GM18508 (cell line): ENCODE results near the gene RRP9.

ENCODE experiments used
- ATAC-seq: cut with Tn5 transposase; IDR thresholded peaks from one replicate; pipeline ENCODE4 v1.9.1; 2021; ENCODE audit warnings: moderate number of reproducible peaks; ENCODE audit not compliant: insufficient read depth, unreplicated experiment

Gene RRP9

GRCh38 chr3:51974277-51974962 is 32.7 kb upstream of the RRP9 start:
- no peak for ATAC-seq

- ATAC-seq: no peak
Measured at GRCh38 chr3:51971350-51971749, 29.6 kb upstream of the RRP9 start.

DNA sequence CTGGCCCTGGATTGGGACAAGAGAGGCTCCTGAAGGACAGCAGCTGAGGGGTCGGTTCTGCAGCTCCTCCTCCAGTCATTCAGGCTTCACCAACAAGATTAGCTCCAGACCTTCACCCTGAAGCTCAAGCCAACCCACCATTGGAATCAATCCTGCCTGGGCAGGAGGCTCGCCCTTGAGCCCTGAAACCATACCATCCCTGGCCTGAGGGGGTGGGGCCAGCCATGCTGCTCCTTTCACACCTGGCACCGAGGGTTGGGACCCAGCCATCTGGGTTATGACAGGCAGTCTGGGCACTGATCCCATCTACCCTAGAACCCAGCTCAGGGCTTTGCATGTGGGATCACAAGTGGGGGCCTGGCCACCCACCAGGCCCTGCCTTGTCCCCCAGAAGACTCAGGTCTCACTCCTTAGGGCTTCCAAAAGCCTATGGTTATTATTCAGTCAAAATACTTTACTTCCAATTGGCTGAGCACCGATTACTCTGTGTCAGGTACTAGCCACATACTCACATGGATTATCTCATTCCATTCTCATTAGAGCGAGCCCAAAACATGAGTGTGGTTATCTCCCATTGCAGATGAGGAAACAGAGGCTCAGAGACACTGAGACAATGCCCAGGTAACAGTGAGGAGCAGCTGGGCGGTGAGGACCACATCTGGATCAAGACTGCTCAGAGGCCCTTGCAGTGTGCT is 29.0 kb upstream of the RRP9 start:
- ATAC-seq: no peak

GRCh38 chr3:51969841-51970240 is 28.1 kb upstream of the RRP9 start:
- ATAC-seq: no peak

- ATAC-seq: no peak
Measured at GRCh38 chr3:51968883-51969678, 27.4 kb upstream of the RRP9 start.

DNA sequence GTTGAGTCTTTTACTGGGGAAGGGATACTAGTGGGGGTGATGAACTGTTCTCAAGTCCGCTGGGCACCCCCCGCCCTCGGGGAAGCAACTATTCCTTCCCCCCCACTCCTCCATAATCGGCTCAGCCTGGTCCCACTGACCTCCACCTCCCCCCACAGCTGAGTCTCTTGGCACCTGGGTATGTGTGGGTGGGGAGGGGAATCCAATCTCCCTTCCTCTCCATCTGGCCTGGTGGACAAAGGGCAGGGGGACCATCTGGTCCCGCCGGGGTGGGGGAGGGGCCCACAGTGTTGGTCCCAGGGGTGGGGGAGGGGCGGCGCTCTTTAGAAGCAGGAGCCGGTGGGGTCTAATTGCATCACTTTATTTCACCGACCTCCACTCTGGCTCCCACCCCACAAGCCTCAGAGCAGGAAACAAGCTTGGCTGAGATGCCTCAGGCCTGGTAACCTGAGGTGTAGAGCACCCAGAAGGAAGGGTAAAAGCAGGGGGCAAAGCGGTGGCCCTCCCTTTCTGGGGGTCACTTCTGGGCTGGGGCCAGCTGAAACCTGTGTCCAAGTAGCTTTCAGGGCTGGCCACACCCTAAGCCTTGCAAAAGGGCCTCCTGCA is 26.6 kb upstream of the RRP9 start:
- ATAC-seq: no peak

- ATAC-seq: no peak
Measured at GRCh38 chr3:51967384-51968169, 25.9 kb upstream of the RRP9 start, which contains the start of gene PCBP4. TSS of gene PCBP4 (minus strand) at chr3:51967454. CDS start at chr3:51961240, 6,214 bp downstream.

GRCh38 chr3:51966922-51967383 is 25.2 kb upstream of the RRP9 start:
- no peak for ATAC-seq

DNA sequence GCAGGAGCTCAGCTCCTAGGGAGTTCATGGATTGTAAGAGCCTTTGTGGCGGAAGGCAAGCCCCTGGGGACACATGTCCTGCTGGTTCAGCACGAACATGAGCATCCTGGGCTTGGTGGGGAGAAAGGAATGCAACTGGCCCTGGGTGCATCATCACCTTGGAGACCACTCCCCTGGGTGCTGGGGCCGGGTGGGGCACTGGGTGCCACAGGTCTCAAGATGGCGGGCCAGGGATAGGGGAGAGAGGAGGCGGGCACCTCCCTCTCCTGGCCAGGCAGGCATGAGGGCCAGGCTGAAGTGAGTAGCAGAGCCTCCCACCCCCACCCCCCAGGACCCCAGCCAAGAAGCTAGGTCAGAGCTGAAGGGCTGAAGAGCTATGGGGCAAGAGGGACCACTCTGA is 24.8 kb upstream of the RRP9 start:
- no peak for ATAC-seq

- ATAC-seq: no peak
Measured at GRCh38 chr3:51966016-51966415, 24.3 kb upstream of the RRP9 start.

DNA sequence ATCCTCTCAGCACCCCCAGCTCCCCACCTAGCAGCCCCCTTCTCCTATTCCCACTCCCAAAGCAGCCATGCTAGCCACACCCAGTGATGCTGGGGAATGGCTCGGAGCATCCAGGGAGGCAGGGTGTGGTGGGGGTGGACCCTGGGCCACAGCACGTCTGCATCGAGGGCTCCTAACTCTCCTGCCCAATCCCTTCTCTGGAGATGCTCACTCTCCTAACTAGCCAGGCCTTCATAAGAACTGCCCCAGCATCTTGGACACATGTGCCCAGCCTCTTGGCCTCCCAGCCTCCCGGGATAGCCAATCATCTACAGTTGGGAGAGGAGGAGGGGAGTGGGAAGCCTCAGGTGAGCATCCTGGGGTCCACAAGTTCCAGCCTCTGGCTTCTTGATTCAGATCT is 22.8 kb upstream of the RRP9 start:
- no peak for ATAC-seq

GRCh38 chr3:51963951-51964451 is 22.3 kb upstream of the RRP9 start:
- ATAC-seq: no peak

- ATAC-seq: no peak
Measured at GRCh38 chr3:51962854-51963530, 21.3 kb upstream of the RRP9 start.

GRCh38 chr3:51961602-51962569 is 20.2 kb upstream of the RRP9 start:
- no peak for ATAC-seq

DNA sequence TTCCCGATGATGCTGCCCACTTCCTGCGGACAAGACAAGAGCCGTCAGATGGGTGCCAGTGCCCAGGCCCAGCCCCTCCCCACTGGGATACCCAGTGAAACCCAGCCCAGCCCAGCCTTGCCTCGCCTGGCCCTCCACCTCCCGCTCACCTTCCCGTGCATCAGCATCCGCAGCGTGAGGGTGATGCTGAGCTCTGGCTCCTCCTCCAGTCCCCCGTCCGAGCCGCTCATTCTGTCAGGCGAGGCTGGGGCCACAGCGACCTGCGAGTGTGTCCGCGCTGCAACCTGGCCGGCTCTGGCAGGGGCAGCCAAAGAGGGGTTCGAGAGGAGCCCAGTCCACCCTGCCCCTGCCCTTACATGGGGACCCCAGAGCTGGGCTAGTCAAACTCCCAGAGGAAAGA is 19.3 kb upstream of the RRP9 start:
- no peak for ATAC-seq

DNA sequence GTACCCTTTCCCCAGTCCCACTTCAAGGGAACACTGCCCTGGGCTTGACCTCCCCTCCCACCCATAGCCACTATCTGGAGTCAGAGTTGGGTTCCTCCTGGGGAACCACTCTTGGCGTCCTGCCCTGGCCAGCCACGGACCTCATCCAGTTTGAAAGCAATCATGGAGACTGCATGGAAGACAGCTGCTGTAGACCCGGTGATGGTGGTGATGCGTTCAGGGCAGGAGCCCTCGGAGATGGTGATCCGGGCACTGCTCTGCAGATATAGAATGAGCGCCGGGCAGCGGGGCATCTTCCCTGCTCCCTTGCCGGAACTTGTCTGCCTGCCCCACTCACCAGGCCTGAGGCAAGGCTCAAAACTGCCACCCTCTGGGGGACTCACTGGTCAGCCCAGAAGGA is 18.7 kb upstream of the RRP9 start:
- ATAC-seq: no peak

DNA sequence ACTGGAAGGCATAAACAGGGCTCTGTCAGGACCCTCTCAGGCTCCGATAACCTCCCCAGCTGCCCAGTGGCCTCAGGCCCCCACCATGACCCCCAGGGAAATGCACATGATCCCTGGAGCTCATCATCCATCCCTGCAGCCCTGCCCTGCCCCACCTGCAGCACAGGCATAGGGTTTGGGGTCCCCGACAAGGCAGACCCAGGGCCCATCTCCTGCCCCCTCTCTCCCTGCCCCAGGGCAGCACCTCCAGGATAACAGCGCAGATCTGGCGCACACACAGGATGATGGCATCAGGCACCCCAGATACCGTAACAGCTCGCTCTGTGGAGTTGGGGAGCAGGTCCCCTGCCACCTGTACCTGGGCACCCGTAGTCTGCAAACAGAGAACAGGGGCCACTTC is 17.9 kb upstream of the RRP9 start:
- ATAC-seq: no peak
